HFFc6 (cell line): ENCODE data around the gene OR51M1. TPM values are rescaled to one million over a fixed set of nuclear protein-coding genes. Genes with fewer than 3 reads are reported as not detected.

Source experiments
- DNase-seq: peaks from one replicate; pipeline ENCODE4 v3.0.0-alpha.2; 2018
- H3K27ac Mint-ChIP-seq: 2 replicates; pipeline ENCODE4 v1.8.0; 2020; ENCODE audit warnings: mild to moderate bottlenecking, mixed read lengths
- H3K27me3 Mint-ChIP-seq: 2 replicates; pipeline ENCODE4 v1.8.0; 2021; ENCODE audit warnings: mild to moderate bottlenecking, moderate library complexity, mixed read lengths; ENCODE audit not compliant: insufficient read depth
- H3K36me3 Mint-ChIP-seq: 2 replicates; pipeline ENCODE4 v1.8.0; 2021; ENCODE audit warnings: low read depth, mixed read lengths
- H3K4me1 Mint-ChIP-seq: 2 replicates; pipeline ENCODE4 v1.8.0; 2020; ENCODE audit warnings: low read depth, mixed read lengths
- H3K4me3 Mint-ChIP-seq: 2 replicates; pipeline ENCODE4 v1.8.0; 2020; ENCODE audit warnings: mild to moderate bottlenecking, moderate library complexity, mixed read lengths
- H3K9me3 Mint-ChIP-seq: 2 replicates; pipeline ENCODE4 v1.8.0; 2020; ENCODE audit warnings: mild to moderate bottlenecking, mixed read lengths
- CTCF ChIP-seq: fragments of 200-600 bp; sonication (generic); IDR thresholded peaks from 2 replicates; pipeline ENCODE4 v1.5.0; 2021; ENCODE audit warnings: antibody characterized with exemption, mild to moderate bottlenecking
- total RNA-seq, 6 experiments: library from RNA; stranded (reverse); fragmentation: NEBNext Ultra II Directional; extraction: Animal tissue kit (Norgen Biotek cat#: 25700); gene quantifications; 2 replicates in 1 of 6; 3 replicates in 5 of 6; pipeline ENCODE4 v1.2.3, GENCODE V29; 2021

The OR51M1 gene
- total RNA-seq, 6 experiments from 2014 or later: 0.09 TPM; not detected in 5

GRCh38 chr11:5441414-5441813 lies 57.8 kb downstream of the OR51M1 start, which contains the start of gene OR51I1:
Gene OR51I1, minus strand, starts transcription at chr11:5441514. Its CDS starts 0 bp downstream, at chr11:5441514.
- DNase-seq: no peak
- Mint-ChIP-seq H3K36me3 (no peaks in the 10 kb centered on the region), H3K4me1 (no peaks in the 10 kb centered on the region), H3K9me3 (no peaks in the 10 kb centered on the region), H3K27me3 (no peaks in the 10 kb centered on the region; the same call in none of the 2 replicates), H3K4me3 (no peak within 1 kb of the TSS), H3K27ac (no peak within 1 kb of the TSS)
- TF ChIP-seq CTCF: no peak

Other genes starting within 250 kb of the OR51M1 start
- not detected for gene OR52A5, start 245.5 kb upstream of the OR51M1 start, total RNA-seq
- gene OR52A1, start 229.1 kb upstream of the OR51M1 start, total RNA-seq: not detected
- gene OR51V1, start 183.1 kb upstream of the OR51M1 start, total RNA-seq: not detected
- gene HBB, start 156.7 kb upstream of the OR51M1 start, total RNA-seq: not detected
- not detected for gene HBD, start 149.3 kb upstream of the OR51M1 start, total RNA-seq
- not detected for gene HBG1, start 134.0 kb upstream of the OR51M1 start, total RNA-seq
- gene HBG2, start 129.0 kb upstream of the OR51M1 start, total RNA-seq: not detected
- gene HBE1, start 113.9 kb upstream of the OR51M1 start, total RNA-seq: not detected
- not detected for gene OR51B4, start 81.9 kb upstream of the OR51M1 start, total RNA-seq
- not detected for gene OR51B2, start 59.5 kb upstream of the OR51M1 start, total RNA-seq
- gene OR51B5, start 40.3 kb upstream of the OR51M1 start, total RNA-seq: under 1 TPM in 4 of 6 experiments, not detected in 2; 0.30 to 0.53 (median 0.42) TPM
- not detected for gene OR51B6, start 32.3 kb upstream of the OR51M1 start, total RNA-seq
- gene OR51Q1, start 38.3 kb downstream of the OR51M1 start, total RNA-seq: not detected
- not detected for gene OR51I1, start 57.7 kb downstream of the OR51M1 start, total RNA-seq
- gene OR51I2, start 65.5 kb downstream of the OR51M1 start, total RNA-seq: not detected
- not detected for gene OR52D1, start 104.9 kb downstream of the OR51M1 start, total RNA-seq
- gene UBQLN3, start 126.1 kb downstream of the OR51M1 start, total RNA-seq: not detected
- under 1 TPM in 5 of 6 experiments, not detected in 1; 0.07 to 0.17 (median 0.11) TPM for gene UBQLNL, start 132.9 kb downstream of the OR51M1 start, total RNA-seq
- not detected for gene OR52H1, start 164.7 kb downstream of the OR51M1 start, total RNA-seq
- gene OR52B6, start 197.1 kb downstream of the OR51M1 start, total RNA-seq: not detected
- gene TRIM6, start 212.8 kb downstream of the OR51M1 start, total RNA-seq: 1 to 10 TPM; 4.0 to 9.0 (median 6.6) TPM
- gene TRIM34, start 241.2 kb downstream of the OR51M1 start, total RNA-seq: 1 to 10 TPM; 3.8 to 6.9 (median 4.9) TPM